Urothelium cell line (cell line): ENCODE data around the gene AHCYL2.
"Not testable (repeated sequence)": the region's sequence is repeated elsewhere in the genome, so short reads cannot be mapped to it uniquely, and the experiment has no call there.

Experiments
- DNase-seq: peaks from one replicate; pipeline ENCODE4 v3.0.0; 2011; ENCODE audit warnings: low spot score, mixed read lengths
- FAIRE-seq: peaks from 2 replicates; lab custom pipeline; 2011; peaks lifted over from hg19 to GRCh38; lab: Jason Lieb, UNC

The AHCYL2 gene

GRCh38 chr7:129412501-129412900 lies 187.7 kb downstream of the AHCYL2 start:
- FAIRE-seq (no peak), DNase-seq (no peak)

GRCh38 chr7:129417073-129417472 lies 192.2 kb downstream of the AHCYL2 start:
- FAIRE-seq, result no peak
- no peak for DNase-seq

- no peak for FAIRE-seq
Measured at GRCh38 chr7:129421717-129422250, 197.0 kb downstream of the AHCYL2 start.

GRCh38 chr7:129422727-129423126 lies 197.9 kb downstream of the AHCYL2 start:
- DNase-seq (no peak), FAIRE-seq (no peak)

More at GRCh38 chr7:129421717-129422250, 197.0 kb downstream of the AHCYL2 start:
- DNase-seq, result no peak

GRCh38 chr7:129423700-129424410 lies 199.0 kb downstream of the AHCYL2 start:
- no peak for FAIRE-seq
- no peak for DNase-seq

GRCh38 chr7:129426482-129426881 lies 201.7 kb downstream of the AHCYL2 start:
- DNase-seq (no peak), FAIRE-seq (no peak)

GRCh38 chr7:129427526-129428045 lies 202.8 kb downstream of the AHCYL2 start:
- DNase-seq, result no peak
- no peak for FAIRE-seq

GRCh38 chr7:129431911-129432643 lies 207.2 kb downstream of the AHCYL2 start:
- no peak for DNase-seq
- no peak for FAIRE-seq

- DNase-seq (peak; percentile 91), FAIRE-seq (no peak)
Measured at GRCh38 chr7:129433847-129434674, 209.2 kb downstream of the AHCYL2 start, which contains the start of gene STRIP2. STRIP2 (plus strand) TSS chr7:129434432; CDS start chr7:129434473, 41 bp downstream.

GRCh38 chr7:129434675-129435318 lies 210.0 kb downstream of the AHCYL2 start:
- DNase-seq, result peak; percentile 19
- FAIRE-seq, result no peak

GRCh38 chr7:129435414-129435829 lies 210.6 kb downstream of the AHCYL2 start:
- DNase-seq (no peak), FAIRE-seq (no peak)

- DNase-seq (no peak), FAIRE-seq (no peak)
Measured at GRCh38 chr7:129436335-129436923, 211.6 kb downstream of the AHCYL2 start.

GRCh38 chr7:129437190-129437589 lies 212.4 kb downstream of the AHCYL2 start:
- DNase-seq (no peak), FAIRE-seq (no peak)

GRCh38 chr7:129438281-129438838 lies 213.5 kb downstream of the AHCYL2 start:
- no peak for DNase-seq
- FAIRE-seq, result no peak

GRCh38 chr7:129438839-129439651 lies 214.2 kb downstream of the AHCYL2 start:
- FAIRE-seq, result no peak
- DNase-seq, result peak; percentile 35

GRCh38 chr7:129439963-129440625 lies 215.3 kb downstream of the AHCYL2 start:
- DNase-seq, result no peak
- no peak for FAIRE-seq

- no peak for FAIRE-seq
- no peak for DNase-seq
Measured at GRCh38 chr7:129443612-129444011, 218.8 kb downstream of the AHCYL2 start.

- not testable (repeated sequence) for DNase-seq, FAIRE-seq
Measured at GRCh38 chr7:129444776-129445175, 219.9 kb downstream of the AHCYL2 start.
